K562 (cell line): ENCODE data around the gene HNRNPH3. TPM values are rescaled to one million over a fixed set of nuclear protein-coding genes. Genes with fewer than 3 reads are reported as not detected.

Source experiments
- ATAC-seq: fragments of 200-7000 bp; cut with Tn5 transposase; 3 replicates; pipeline ENCODE4 v1.9.1; 2020; ENCODE audit warnings: moderate library complexity
- BruUV-seq: library from RNA; stranded (reverse); fragments of 400-500 nt; replicated peaks from 2 replicates; lab custom pipeline; 2021; lab: Mats Ljungman, UMichigan
- CTCF ChIA-PET: fragments of 300-600 bp; formaldehyde crosslinking; extraction: SDS; loops from one replicate; lab custom pipeline; 2021; ENCODE audit warnings: low intra/inter-chr PET ratio; lab: Yijun Ruan, JAX
- POLR2A ChIA-PET: fragments of 300-600, 350-650 bp; sonication (Branson Sonifier 250); formaldehyde crosslinking; extraction: SDS; loops from one replicate; lab custom pipeline; 2021; ENCODE audit warnings: antibody characterized with exemption, inconsistent platforms; lab: Yijun Ruan, JAX
- DNase-seq, 4 experiments: peaks; one replicate each; pipeline versions ENCODE4 v3.0.0 to v3.0.0-alpha.2; 2011 to 2018; ENCODE audit warnings: low spot score in 3 of 4, mixed read lengths in 3 of 4; ENCODE audit errors: extremely low read depth in 1 of 4
- FAIRE-seq: peaks from 2 replicates; lab custom pipeline; 2011; peaks lifted over from hg19 to GRCh38; lab: Jason Lieb, UNC
- H2AFZ ChIP-seq: 2 replicates; pipeline ENCODE4 v1.6.0; 2011; ENCODE audit warnings: low read depth, low read length, control low read depth, inconsistent platforms
- H3K27ac ChIP-seq: fragments of 200-600 bp; 3 replicates; pipeline ENCODE4 v1.8.0; 2011; ENCODE audit warnings: low read depth, mild to moderate bottlenecking, control low read depth, inconsistent platforms, low read length, moderate library complexity, mixed read lengths; ENCODE audit errors: extremely low read depth
- H3K27me3 ChIP-seq, 2 experiments: fragments of 300-600 bp in 1 of 2; 2 replicates in 1 of 2; 3 replicates in 1 of 2; pipeline versions ENCODE4 v1.6.0 to v1.8.0; 2011; ENCODE audit warnings: inconsistent platforms in 2 of 2, low read length in 2 of 2, mild to moderate bottlenecking in 1 of 2, mixed read lengths in 1 of 2, moderate library complexity in 1 of 2; ENCODE audit not compliant: control insufficient read depth in 2 of 2, insufficient read depth in 2 of 2
- H3K36me3 ChIP-seq: fragments of 300-600 bp; 3 replicates; pipeline ENCODE4 v1.8.0; 2011; ENCODE audit warnings: mild to moderate bottlenecking, low read length, inconsistent platforms; ENCODE audit not compliant: control insufficient read depth, insufficient read depth
- H3K4me1 ChIP-seq, 2 experiments: fragments of 200-600 bp in 1 of 2; replicated peaks in 1 of 2; 2 replicates in 1 of 2; 3 replicates in 1 of 2; pipeline versions ENCODE4 v1.5.1 to v1.8.0; 2011; ENCODE audit warnings: inconsistent platforms in 2 of 2, low read length in 2 of 2, mild to moderate bottlenecking in 1 of 2, mixed read lengths in 1 of 2, moderate library complexity in 1 of 2; ENCODE audit not compliant: control insufficient read depth in 2 of 2, insufficient read depth in 2 of 2
- H3K4me2 ChIP-seq: 2 replicates; pipeline ENCODE4 v1.6.1; 2011; ENCODE audit warnings: low read length, control low read depth, inconsistent platforms, mixed read lengths; ENCODE audit not compliant: insufficient read depth
- H3K4me3 ChIP-seq: fragments of 200-600 bp; sonication (generic), shearing (Covaris generic); 2 replicates; pipeline ENCODE4 v1.5.1; 2016; ENCODE audit warnings: control low read depth, inconsistent platforms
- H3K79me2 ChIP-seq: fragments of 200-600 bp; 3 replicates; pipeline ENCODE4 v1.8.0; 2011; ENCODE audit warnings: low read length, inconsistent platforms; ENCODE audit not compliant: control insufficient read depth, insufficient read depth
- H3K9ac ChIP-seq, 2 experiments: 2 replicates each; pipeline versions ENCODE4 v1.6.0 to v1.6.1; 2011; ENCODE audit warnings: low read depth in 2 of 2, low read length in 2 of 2, control low read depth in 1 of 2, inconsistent platforms in 1 of 2, mild to moderate bottlenecking in 1 of 2, mixed read lengths in 1 of 2; ENCODE audit not compliant: insufficient read depth in 1 of 2
- H3K9me1 ChIP-seq: one replicate; pipeline ENCODE4 v1.6.0; 2011; ENCODE audit warnings: inconsistent platforms, mild to moderate bottlenecking, low read length, moderate library complexity; ENCODE audit not compliant: control insufficient read depth, insufficient read depth
- H3K9me3 ChIP-seq: replicated peaks from 2 replicates; pipeline ENCODE4 v1.5.1; 2011; ENCODE audit warnings: low read depth, low read length, inconsistent platforms; ENCODE audit not compliant: control insufficient read depth, insufficient read depth
- H4K20me1 ChIP-seq: replicated peaks from 2 replicates; pipeline ENCODE4 v1.6.1; 2011; ENCODE audit warnings: low read length, inconsistent platforms, mixed read lengths; ENCODE audit not compliant: control insufficient read depth, insufficient read depth
- ARHGAP35 ChIP-seq: fragments of 450-650 bp; IDR thresholded peaks from 2 replicates; pipeline ENCODE4 v1.6.1; 2018; ENCODE audit not compliant: partially characterized antibody
- CSDE1 ChIP-seq, 2 experiments: fragments of 450-650 bp; IDR thresholded peaks; 2 replicates each; pipeline ENCODE4 v1.6.1; 2016; ENCODE audit warnings: mild to moderate bottlenecking in 1 of 2
- DIDO1 ChIP-seq: fragments of 450-650 bp; IDR thresholded peaks from 2 replicates; pipeline ENCODE4 v1.6.1; 2016; ENCODE audit warnings: low read depth, missing biosample characterization, missing genetic modification characterization
- HEY1 ChIP-seq: fragments of 250-450 bp; sonication (Bioruptor Pico); IDR thresholded peaks from 2 replicates; pipeline ENCODE4 v1.5.0; 2020; ENCODE audit warnings: mild to moderate bottlenecking, moderate library complexity, borderline replicate concordance
- HMGN3 ChIP-seq: IDR thresholded peaks from 2 replicates; pipeline ENCODE4 v1.6.1; 2011; ENCODE audit warnings: borderline replicate concordance, low read depth, mild to moderate bottlenecking, mixed read lengths, low read length; ENCODE audit not compliant: insufficient read length; ENCODE audit errors: extremely low read depth
- HNRNPH1 ChIP-seq: fragments of 200-400 bp; formaldehyde crosslinking; optimal IDR thresholded peaks from 2 replicates; pipeline ENCODE3; 2017; ENCODE audit warnings: low read depth, mild to moderate bottlenecking, low read length, moderate library complexity
- KAT2B ChIP-seq: IDR thresholded peaks from one replicate; pipeline ENCODE4 v1.6.1; 2012; ENCODE audit warnings: low read depth, mild to moderate bottlenecking, control low read depth, inconsistent platforms, low read length, moderate library complexity
- NCOA6 ChIP-seq: fragments of 450-650 bp; IDR thresholded peaks from 2 replicates; pipeline ENCODE4 v1.6.1; 2017; ENCODE audit warnings: mild to moderate bottlenecking
- POLR2G ChIP-seq: fragments of 200-400 bp; formaldehyde crosslinking; IDR thresholded peaks from 2 replicates; pipeline ENCODE4 v1.6.1; 2017; ENCODE audit warnings: low read depth, mild to moderate bottlenecking, antibody characterized with exemption, low read length, moderate library complexity
- RBM25 ChIP-seq: fragments of 200-400 bp; formaldehyde crosslinking; IDR thresholded peaks from 2 replicates; pipeline ENCODE4 v1.6.1; 2018; ENCODE audit warnings: low read length, low read depth, moderate library complexity; ENCODE audit not compliant: severe bottlenecking
- U2AF2 ChIP-seq: fragments of 200-400 bp; formaldehyde crosslinking; optimal IDR thresholded peaks from 2 replicates; pipeline ENCODE3; 2017; ENCODE audit warnings: low read depth, mild to moderate bottlenecking, low read length
- ZBTB9 ChIP-seq: fragments of 450-650 bp; formaldehyde crosslinking; IDR thresholded peaks from 2 replicates; pipeline ENCODE4 v1.4.0; 2020; ENCODE audit warnings: mild to moderate bottlenecking, moderate library complexity
- WGBS: fragments of 100-300 bp; shearing (Covaris generic); methylation state at CpG from one replicate; pipeline ENCODE4 v1.1.6; 2016; ENCODE audit warnings: low coverage, mixed read lengths; ENCODE audit not compliant: insufficient coverage; ENCODE audit errors: missing lambda C conversion rate; 5-methylcytosine and 5-hydroxymethylcytosine counted together
- in situ Hi-C: fragments of 300-500 bp; cut with MboI; formaldehyde crosslinking; loops from 4 replicates; pipeline ENCODE4 v1.15.0; 2018; ENCODE audit warnings: inconsistent platforms, mixed read lengths
- intact Hi-C: fragments of 100-400 bp; cut with micrococcal nuclease; formaldehyde crosslinking; loops from 2 replicates; pipeline ENCODE4 v1.14.2; 2022
- polyA plus RNA-seq, 8 experiments: library from polyadenylated mRNA; depleted of rRNA in 4 of 8; stranded (reverse) in 5 of 8; unstranded in 3 of 8; fragments of >200 nt; fragmentation: Nextera tagmentation in 2 of 8; fragmentation: Illumina TruSeq in 1 of 8; extraction: Ambion mirVana in 2 of 8; extraction: Trizol in 1 of 8; gene quantifications; 2 replicates each; pipeline versions ENCODE4 v1.2.1 to v1.2.3, GENCODE V29; 2011 to 2014; ENCODE audit warnings: inconsistent platforms in 1 of 8, missing spikeins in 1 of 8
- total RNA-seq, 7 experiments: library from RNA; depleted of rRNA in 6 of 7; stranded (reverse); fragments of >200 nt in 6 of 7; fragmentation: Illumina TruSeq in 2 of 7; extraction: Trizol in 2 of 7; gene quantifications; 2 replicates each; pipeline versions ENCODE4 v1.2.1 to v1.2.3, GENCODE V29; 2011 to 2021; ENCODE audit warnings: low replicate concordance in 1 of 7
- TF ChIP-seq, protein P1 (sequence below): fragments of 250-450 bp; sonication (Bioruptor Pico); IDR thresholded peaks from 2 replicates; pipeline ENCODE4 v1.8.0; 2022; ENCODE audit warnings: moderate library complexity, mild to moderate bottlenecking, inconsistent platforms

Gene HNRNPH3
- total and polyA plus RNA-seq, 9 of the 15 experiments (the other 6 are each of a cell fraction or from before 2014, with no cell fraction given), result 52.8 to 562 (median 152) TPM

DNA sequence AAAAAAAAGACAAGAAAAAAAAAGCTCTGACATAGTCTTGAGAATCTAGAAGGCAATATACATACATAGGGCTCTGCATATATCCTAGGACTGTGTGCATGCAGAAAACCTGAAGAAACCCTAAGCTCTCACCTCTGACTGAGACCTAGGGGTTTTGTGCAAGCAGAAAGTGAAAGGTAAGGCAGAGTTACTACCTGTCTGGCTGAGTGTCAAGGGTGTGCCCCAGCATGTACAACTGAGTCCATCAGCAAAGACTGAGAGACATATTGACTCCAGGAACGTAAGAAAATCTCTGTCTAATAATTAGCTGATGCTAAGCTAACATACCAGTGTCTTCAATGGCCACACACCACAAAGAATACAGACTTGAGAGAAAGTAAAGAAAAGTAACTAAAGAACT, 16.3 kb upstream of the HNRNPH3 start:
- CTCF ChIA-PET, result no interaction called here
- DNase-seq, result no peak
- Histone ChIP-seq H2AFZ (no peak overlapping the region), H3K79me2 (no peaks in the 10 kb centered on the region), H3K9me1 (no peaks in the 10 kb centered on the region), H3K9ac (no peak overlapping the region), H3K27ac (no peak overlapping the region), H3K9me3 (no peaks in the 10 kb centered on the region; the same call in 1 of the 2 replicates), H3K4me1 (no peaks in the 10 kb centered on the region), H3K4me3 (no peak overlapping the region), H3K4me2 (no peak overlapping the region), H3K36me3 (no peaks in the 10 kb centered on the region), H3K27me3 (no peaks in the 10 kb centered on the region), H4K20me1 (no peaks in the 10 kb centered on the region)
- BruUV-seq, result no TSS peak
- FAIRE-seq, result no peak
- WGBS, result 11% methylated on average over 1 of the region's 1 CpG
- TF ChIP-seq KAT2B (no peak), HNRNPH1 (no peak), HEY1 (CRISPR knock-in tag) (no peak), ARHGAP35 (no peak), ZBTB9 (no peak), HMGN3 (no peak), DIDO1 (no peak), NCOA6 (no peak), POLR2G (no peak), U2AF2 (no peak), CSDE1 (IDR thresholded peaks at IDR 0.05) (no peak), RBM25 (no peak)
- TF ChIP-seq, protein P1, sequence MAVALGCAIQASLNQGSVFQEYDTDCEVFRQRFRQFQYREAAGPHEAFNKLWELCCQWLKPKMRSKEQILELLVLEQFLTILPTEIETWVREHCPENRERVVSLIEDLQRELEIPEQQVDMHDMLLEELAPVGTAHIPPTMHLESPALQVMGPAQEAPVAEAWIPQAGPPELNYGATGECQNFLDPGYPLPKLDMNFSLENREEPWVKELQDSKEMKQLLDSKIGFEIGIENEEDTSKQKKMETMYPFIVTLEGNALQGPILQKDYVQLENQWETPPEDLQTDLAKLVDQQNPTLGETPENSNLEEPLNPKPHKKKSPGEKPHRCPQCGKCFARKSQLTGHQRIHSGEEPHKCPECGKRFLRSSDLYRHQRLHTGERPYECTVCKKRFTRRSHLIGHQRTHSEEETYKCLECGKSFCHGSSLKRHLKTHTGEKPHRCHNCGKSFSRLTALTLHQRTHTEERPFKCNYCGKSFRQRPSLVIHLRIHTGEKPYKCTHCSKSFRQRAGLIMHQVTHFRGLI (CRISPR knock-in tag), result no peak
- no peak for ATAC-seq
- intact Hi-C loops, result no loop called here
- in situ Hi-C loops, result no loop called here
- POLR2A ChIA-PET, result interaction anchor here (0.7 to 2.5 kb wide), 3 partner anchors 12 to 16 kb away, joined by 4 to 8 read pairs (median 4); partner anchors contain the start of gene HNRNPH3
